DND-41 (cell line): ENCODE results near the gene CC2D1B.

Experiments used
- EZH2 ChIP-seq: IDR thresholded peaks from 3 replicates; pipeline ENCODE4 v1.6.1; 2012; ENCODE audit warnings: borderline replicate concordance, low read depth, mild to moderate bottlenecking, moderate library complexity, low read length, inconsistent platforms; ENCODE audit not compliant: severe bottlenecking
- TF ChIP-seq, protein P1 (sequence below): IDR thresholded peaks from 2 replicates; pipeline ENCODE4 v1.5.1; 2012; ENCODE audit warnings: borderline replicate concordance, low read length, moderate library complexity, mild to moderate bottlenecking; ENCODE audit not compliant: poor library complexity, severe bottlenecking; ENCODE audit errors: extremely low read depth

DNA sequence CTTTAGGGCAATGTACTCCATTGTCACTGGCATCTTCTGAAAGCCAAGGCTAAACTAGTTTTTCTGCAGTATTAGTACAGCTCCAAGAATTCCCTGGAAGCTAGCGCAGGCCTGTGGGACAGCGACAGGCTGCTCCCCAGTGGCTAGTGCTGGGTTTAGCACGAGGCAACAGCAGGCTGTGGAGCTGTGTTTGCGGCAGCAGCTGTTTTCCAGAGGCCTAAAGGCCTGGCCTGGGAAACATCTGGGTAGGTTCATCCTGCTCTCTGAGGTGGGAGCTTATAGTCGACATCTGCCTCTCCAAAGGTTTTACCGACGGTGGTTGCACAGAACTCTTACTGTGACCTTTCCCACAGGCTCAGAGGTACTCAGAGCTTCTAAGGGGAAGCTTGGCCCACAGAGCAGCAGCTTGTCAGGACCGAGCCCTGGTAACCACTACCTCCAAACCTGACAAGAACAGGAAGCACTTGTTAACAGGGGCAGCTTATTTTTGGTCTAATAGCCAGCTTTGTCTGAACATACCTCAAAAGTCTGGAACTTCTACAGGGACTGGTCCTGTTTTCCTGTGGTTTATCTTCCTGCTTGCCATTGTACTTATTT, 17.2 kb downstream of the CC2D1B start:
- TF ChIP-seq EZH2 = no peak
- TF ChIP-seq, protein P1, sequence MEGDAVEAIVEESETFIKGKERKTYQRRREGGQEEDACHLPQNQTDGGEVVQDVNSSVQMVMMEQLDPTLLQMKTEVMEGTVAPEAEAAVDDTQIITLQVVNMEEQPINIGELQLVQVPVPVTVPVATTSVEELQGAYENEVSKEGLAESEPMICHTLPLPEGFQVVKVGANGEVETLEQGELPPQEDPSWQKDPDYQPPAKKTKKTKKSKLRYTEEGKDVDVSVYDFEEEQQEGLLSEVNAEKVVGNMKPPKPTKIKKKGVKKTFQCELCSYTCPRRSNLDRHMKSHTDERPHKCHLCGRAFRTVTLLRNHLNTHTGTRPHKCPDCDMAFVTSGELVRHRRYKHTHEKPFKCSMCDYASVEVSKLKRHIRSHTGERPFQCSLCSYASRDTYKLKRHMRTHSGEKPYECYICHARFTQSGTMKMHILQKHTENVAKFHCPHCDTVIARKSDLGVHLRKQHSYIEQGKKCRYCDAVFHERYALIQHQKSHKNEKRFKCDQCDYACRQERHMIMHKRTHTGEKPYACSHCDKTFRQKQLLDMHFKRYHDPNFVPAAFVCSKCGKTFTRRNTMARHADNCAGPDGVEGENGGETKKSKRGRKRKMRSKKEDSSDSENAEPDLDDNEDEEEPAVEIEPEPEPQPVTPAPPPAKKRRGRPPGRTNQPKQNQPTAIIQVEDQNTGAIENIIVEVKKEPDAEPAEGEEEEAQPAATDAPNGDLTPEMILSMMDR = peak; percentile 36
